Fibroblast of mammary gland (primary cell): ENCODE results near the gene NOS1AP.

Experiments
- DNase-seq: peaks from one replicate; pipeline ENCODE4 v3.0.0-alpha.2; 2010; ENCODE audit warnings: low read depth
- H3K4me3 ChIP-seq: 2 replicates; pipeline ENCODE4 v1.5.1; 2011; ENCODE audit warnings: low read depth, mild to moderate bottlenecking, low read length, moderate library complexity; ENCODE audit not compliant: control insufficient read depth
- CTCF ChIP-seq: conservative IDR thresholded peaks from 2 replicates; pipeline ENCODE4 v1.5.1; 2011; ENCODE audit warnings: low read depth, low read length, inconsistent platforms; ENCODE audit not compliant: control insufficient read depth, insufficient read depth

NOS1AP gene

GRCh38 chr1:162242804-162243203, 173.3 kb downstream of the NOS1AP start:
- no peak for TF ChIP-seq CTCF
- no peak for DNase-seq
- no peak overlapping the region for H3K4me3 ChIP-seq

- H3K4me3 ChIP-seq = no peak overlapping the region
- no peak for TF ChIP-seq CTCF
- no peak for DNase-seq
Observed at GRCh38 chr1:162248854-162249535, 179.5 kb downstream of the NOS1AP start.

- no peak for TF ChIP-seq CTCF
- no peak for DNase-seq
- H3K4me3 ChIP-seq = no peak overlapping the region
Observed at GRCh38 chr1:162250004-162250730, 180.7 kb downstream of the NOS1AP start.

- DNase-seq = no peak
- no peak overlapping the region for H3K4me3 ChIP-seq
- no peak for TF ChIP-seq CTCF
Observed at GRCh38 chr1:162251102-162251501, 181.6 kb downstream of the NOS1AP start.

- no peak overlapping the region for H3K4me3 ChIP-seq
- no peak for TF ChIP-seq CTCF
- no peak for DNase-seq
Observed at GRCh38 chr1:162252214-162252613, 182.7 kb downstream of the NOS1AP start.

- DNase-seq = no peak
- TF ChIP-seq CTCF = no peak
Observed at GRCh38 chr1:162253790-162254189, 184.3 kb downstream of the NOS1AP start.

More at GRCh38 chr1:162253790-162254189, 184.3 kb downstream of the NOS1AP start:
- H3K4me3 ChIP-seq = no peak overlapping the region
